HuH-7.5 (cell line): ENCODE data around the gene UBN2.

ENCODE experiments used
- DNase-seq: peaks from one replicate; pipeline ENCODE4 v3.0.0; 2011; ENCODE audit warnings: low spot score

UBN2 gene

DNA sequence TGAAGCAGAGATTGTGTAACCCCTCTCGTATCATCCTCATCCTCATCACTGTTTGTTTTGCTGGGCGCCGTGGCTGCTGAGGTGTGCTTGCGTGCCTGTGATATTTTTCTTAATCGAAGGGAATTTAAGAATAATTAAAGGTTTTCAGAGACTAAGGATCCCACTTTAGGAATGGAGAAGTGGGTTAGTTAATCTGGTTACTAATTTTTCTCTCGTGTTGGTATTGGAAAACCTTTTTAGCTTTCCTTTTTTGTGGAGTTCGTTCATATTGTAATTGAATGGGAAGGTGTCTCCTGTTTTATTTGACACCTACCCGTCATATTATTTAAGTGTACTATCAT, 1.3 kb downstream of the UBN2 start:
- DNase-seq: peak; percentile 75

DNA sequence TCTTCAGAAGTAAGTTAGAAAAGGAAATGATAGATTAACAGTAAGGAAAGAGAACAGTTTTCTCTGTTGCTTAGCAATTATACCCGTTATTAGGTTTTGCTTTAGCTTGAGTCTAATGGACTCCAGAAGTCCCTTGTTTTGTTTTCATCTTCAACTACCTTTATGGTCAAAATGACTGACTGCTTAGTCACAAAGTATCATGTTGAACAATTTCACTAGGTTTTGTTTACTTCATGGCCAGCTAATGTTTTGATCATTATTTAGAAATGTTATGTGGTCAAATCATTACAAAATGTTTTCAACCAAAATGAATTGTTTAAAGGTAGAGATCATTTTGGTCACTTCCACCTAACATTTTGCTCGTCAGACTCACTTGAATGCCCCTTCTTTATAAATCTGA, 1.9 kb downstream of the UBN2 start:
- no peak for DNase-seq

- DNase-seq: no peak
Measured at GRCh38 chr7:139241258-139241657, 10.2 kb downstream of the UBN2 start.

- DNase-seq: no peak
Measured at GRCh38 chr7:139242741-139243281, 11.8 kb downstream of the UBN2 start.

DNA sequence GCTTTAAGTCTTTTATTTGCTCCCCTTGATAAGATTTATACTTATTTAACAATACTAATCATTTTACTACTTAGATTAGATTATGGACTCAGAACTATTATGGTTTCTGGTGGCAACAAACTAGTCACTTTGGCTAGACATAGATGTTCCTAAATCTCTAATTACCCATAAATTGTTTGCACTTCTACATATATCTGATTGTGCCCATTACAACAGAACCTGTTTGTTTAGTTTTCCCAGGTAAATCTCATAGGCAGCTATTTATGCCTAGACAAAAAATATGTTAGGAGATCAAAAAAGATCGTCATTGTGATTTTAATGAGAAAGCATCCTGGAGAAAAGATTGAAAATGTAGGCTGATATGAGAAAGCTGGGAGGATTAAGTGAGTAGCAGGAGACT, 14.4 kb downstream of the UBN2 start:
- DNase-seq: no peak

- DNase-seq: no peak
Measured at GRCh38 chr7:139246494-139246893, 15.5 kb downstream of the UBN2 start.

DNA sequence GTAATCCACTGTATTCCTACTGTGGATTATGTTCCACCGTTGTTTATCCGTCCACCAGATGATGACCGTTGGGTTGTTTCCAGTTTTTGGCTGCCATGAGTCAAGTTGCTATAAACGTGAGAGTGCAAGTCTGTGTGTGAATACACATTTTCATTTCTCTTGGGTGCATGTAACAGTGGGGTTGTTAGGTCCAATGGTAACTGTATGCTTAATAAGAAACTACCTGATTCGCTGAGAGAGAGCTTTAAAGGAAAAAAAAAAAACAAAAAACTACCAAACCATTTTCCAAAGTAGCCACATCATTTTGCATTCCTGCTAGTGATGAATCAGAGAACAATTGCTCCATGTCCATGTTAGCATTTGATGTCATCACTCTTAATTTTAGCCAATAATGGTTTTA, 15.9 kb downstream of the UBN2 start:
- DNase-seq: no peak

DNA sequence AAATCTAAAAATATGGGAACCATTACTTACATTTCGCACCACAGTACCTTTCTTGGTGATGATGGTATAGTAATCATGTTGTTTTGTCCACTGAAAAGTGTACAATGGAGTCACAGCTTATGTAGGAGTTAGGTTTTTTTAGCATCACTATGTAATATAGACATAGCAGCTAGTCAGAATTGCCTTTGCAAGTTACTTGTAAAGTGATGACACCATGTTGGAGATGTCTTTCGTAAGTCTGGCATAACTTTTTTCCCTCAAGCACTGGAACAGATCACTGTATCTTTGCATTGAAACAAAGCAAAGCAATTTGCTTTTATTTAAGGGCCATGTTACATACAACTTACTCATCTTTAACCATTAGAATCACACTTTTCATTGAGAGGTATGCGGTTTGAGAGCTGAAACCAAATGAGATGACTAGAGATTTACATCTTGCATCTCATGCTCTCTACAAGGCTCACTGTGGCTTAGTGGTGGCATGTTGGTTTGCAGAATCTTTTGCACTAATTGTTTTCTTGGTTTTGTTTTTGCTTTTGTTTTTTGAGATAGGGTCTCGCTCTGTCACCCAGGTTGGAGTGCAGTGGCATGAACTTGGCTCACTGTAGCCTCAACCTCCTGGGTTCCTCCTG, 18.3 kb downstream of the UBN2 start:
- no peak for DNase-seq

- DNase-seq: no peak
Measured at GRCh38 chr7:139252451-139252850, 21.4 kb downstream of the UBN2 start.

GRCh38 chr7:139254281-139254680, 23.2 kb downstream of the UBN2 start:
- no peak for DNase-seq

DNA sequence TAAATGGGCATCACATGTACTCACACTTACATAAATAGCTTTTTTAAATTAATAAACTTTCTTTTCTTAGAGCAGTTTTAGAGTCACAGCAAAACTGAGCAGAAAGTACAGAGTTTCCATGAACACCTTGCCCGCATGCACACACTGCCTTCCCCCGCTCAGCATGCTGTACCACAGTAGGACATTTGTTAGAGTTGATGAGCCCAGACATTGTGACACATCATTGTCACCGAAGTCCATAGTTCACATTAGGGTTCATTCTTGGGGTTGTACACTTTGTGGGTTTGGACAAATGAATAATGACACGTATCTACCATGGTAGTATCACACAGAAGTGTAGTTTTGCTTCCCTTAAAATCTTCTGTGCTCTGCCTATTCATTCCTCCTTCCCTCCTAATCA, 23.7 kb downstream of the UBN2 start:
- no peak for DNase-seq

- DNase-seq: no peak
Measured at GRCh38 chr7:139255290-139255689, 24.3 kb downstream of the UBN2 start.

- DNase-seq: no peak
Measured at GRCh38 chr7:139259142-139259541, 28.1 kb downstream of the UBN2 start.

DNA sequence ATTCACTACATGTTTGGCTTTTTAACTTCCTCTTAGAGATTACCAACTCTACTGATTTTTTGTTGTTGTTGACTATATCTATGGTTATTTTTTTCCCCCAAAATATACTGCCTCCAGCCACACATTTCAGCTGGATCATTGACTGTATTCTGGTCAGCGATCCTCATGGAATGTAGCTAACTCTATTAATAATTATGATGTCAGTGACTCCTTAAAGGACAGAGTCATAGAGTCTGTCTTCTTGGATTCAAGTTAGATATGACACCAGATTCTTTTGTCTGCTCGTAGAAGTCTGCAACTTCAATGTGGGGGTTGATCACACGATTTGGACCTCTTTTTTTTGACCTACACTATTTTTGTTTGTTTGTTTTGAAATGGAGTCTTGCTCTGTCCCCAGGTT, 33.2 kb downstream of the UBN2 start:
- DNase-seq: no peak

- DNase-seq: no peak
Measured at GRCh38 chr7:139265673-139266072, 34.6 kb downstream of the UBN2 start.

DNA sequence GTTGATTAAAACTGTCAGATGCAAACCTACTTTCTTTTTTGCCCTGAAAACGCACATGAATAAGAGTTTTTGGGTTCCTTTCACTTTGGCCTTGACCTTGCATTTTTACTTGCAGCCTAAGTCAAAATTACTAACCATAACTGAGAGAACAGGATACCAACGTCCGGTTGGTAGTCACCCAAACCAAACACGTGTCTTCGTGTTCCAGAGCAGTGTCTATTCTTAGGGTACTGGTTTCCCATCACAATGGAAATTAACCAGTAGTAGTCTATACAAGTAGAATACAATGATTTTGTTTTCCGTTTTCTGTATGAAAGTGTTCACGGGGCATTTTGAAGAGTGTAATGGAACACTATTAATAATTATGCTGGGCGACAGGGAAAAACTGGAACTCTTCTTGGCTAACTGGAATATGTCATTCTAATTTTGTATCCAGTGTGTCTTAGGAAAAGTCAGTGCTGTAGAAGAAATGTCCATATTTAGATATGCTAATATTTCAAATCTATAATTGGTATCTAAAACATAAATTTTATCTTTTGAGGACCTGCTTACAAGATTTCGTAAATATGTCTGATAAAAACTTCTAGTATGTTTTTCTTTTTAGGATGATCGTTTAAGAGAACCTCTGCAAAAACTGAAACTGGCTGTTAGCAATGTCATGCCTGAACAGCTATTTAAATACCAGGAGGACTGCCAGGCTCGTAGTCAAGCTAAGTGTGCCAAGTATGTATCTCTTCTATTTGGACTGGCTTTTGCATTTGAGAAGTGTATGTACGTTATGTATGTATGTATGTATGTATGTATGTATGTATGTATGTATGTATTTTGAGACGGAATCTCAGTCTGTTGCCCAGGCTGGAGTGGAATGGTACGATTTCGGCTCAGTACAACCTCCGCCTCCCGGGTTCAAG, 40.9 kb downstream of the UBN2 start:
- DNase-seq: no peak

GRCh38 chr7:139284252-139284896, 53.3 kb downstream of the UBN2 start:
- no peak for DNase-seq

- no peak for DNase-seq
Measured at GRCh38 chr7:139286144-139286543, 55.1 kb downstream of the UBN2 start.

- DNase-seq: no peak
Measured at GRCh38 chr7:139292821-139293220, 61.8 kb downstream of the UBN2 start.

DNA sequence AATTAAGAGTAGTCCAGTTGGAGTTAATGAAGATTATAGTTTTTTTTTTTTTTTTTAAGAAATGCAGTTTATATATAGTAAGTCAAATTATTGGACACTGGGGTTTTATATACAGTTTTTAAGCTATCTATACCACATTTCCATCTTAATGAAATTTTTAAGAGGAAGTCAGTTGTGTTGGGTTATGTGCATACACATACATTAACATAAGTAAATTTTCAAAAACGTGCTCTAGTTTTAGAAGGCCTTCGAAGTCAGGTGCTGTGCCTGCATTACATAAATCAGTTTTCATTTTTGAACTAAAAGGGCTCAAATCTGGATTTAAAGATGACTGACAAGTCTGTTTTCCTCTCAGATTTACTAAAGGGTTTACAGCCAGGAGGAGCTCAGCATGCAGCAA, 62.5 kb downstream of the UBN2 start:
- no peak for DNase-seq

- no peak for DNase-seq
Measured at GRCh38 chr7:139294241-139294640, 63.2 kb downstream of the UBN2 start.

- no peak for DNase-seq
Measured at GRCh38 chr7:139294951-139295575, 64.0 kb downstream of the UBN2 start.

DNA sequence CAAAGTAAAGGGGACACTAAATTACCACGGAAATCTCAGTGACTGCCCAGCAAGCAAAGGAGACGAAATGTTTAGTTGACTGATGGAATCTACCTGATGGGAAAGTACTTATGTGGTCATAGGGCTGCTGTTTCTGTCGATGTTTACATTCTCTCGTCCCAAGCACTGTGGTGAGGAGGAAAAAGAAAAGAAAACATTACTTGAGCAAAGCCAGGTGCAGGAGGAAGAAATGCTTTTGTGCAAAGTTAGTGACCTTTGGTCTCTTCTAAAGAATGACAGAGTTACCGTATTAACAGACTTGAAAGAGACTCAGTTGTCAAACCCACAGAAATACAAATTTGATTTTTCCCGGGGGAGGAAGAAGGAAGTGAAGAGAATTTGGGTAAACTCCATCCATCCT, 66.8 kb downstream of the UBN2 start:
- no peak for DNase-seq
